Measurements from ENCODE around the gene RPLP1.
A peak's percentile ranks its signal among the peaks of the same experiment; 100 is the strongest.

The RPLP1 gene

DNA sequence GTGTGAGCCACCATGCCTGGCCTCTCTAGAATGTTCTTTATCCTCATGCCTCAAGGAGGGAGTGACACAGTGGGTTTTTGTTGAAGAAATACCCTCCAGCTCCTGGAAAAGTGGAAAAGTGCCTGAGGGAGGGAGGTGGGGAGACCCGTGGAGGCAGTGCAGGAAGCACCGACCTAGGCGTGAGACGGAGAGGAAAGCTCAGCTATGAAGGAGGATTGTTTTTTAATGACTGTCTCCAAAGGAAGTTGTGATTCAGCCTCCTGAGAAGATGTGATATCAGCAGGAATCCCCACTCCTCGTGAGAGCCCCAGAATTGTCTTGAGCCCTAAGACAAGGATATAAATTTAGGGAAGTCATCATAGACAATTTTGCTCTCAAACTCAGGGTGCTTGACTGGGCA is 21.7 kb downstream of the RPLP1 start:
- DNase-seq (ENCODE audit: low spot score): no peak
- TF ChIP-seq, protein P1, sequence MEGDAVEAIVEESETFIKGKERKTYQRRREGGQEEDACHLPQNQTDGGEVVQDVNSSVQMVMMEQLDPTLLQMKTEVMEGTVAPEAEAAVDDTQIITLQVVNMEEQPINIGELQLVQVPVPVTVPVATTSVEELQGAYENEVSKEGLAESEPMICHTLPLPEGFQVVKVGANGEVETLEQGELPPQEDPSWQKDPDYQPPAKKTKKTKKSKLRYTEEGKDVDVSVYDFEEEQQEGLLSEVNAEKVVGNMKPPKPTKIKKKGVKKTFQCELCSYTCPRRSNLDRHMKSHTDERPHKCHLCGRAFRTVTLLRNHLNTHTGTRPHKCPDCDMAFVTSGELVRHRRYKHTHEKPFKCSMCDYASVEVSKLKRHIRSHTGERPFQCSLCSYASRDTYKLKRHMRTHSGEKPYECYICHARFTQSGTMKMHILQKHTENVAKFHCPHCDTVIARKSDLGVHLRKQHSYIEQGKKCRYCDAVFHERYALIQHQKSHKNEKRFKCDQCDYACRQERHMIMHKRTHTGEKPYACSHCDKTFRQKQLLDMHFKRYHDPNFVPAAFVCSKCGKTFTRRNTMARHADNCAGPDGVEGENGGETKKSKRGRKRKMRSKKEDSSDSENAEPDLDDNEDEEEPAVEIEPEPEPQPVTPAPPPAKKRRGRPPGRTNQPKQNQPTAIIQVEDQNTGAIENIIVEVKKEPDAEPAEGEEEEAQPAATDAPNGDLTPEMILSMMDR (IDR thresholded peaks at IDR 0.05; ENCODE audit: extremely low read depth, insufficient read depth, missing control alignments): no peak
- in situ Hi-C loops (cut with MboI; ENCODE audit: low pct_unique_long_range_greater_than_20kb, low sequenced_read_pairs, unreplicated experiment): no loop called here

DNA sequence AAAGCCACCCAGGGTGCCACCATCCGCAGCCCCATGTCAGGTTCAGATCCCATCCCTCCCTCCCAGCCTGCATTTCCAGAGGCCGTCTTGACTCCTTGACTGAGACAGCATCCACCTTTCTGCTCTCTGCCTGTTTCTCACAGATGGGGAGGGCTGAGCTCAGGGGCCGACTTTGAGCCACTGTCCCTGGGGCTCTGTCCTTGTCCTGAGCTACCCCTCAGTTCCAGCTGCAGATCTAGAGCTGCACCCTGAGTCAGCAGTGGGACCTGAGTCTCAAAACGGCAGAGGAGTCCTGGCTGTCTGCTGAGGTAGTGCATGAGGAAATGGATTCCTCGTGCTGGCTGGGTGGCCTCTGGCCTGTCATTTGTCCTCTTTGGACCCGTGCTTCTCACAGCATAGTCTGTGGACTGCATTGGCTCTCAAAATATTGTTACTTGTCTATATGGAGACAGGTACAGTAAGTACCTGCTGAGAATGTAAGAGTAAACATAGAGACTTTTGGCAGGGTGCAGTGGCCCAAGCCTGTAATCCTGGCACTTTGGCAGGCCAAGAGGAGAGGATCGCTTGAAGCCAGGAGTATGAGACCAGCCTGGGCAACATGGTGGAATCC is 22.3 kb downstream of the RPLP1 start:
- in situ Hi-C loops (cut with MboI; ENCODE audit: low pct_unique_long_range_greater_than_20kb, low sequenced_read_pairs, unreplicated experiment): loop anchor here (25.0 kb wide), 1 partner anchor 1237 kb away; no protein-coding TSS in a partner anchor
- TF ChIP-seq, protein P1 (IDR thresholded peaks at IDR 0.05; ENCODE audit: extremely low read depth, insufficient read depth, missing control alignments): no peak
- DNase-seq (ENCODE audit: low spot score): no peak

DNA sequence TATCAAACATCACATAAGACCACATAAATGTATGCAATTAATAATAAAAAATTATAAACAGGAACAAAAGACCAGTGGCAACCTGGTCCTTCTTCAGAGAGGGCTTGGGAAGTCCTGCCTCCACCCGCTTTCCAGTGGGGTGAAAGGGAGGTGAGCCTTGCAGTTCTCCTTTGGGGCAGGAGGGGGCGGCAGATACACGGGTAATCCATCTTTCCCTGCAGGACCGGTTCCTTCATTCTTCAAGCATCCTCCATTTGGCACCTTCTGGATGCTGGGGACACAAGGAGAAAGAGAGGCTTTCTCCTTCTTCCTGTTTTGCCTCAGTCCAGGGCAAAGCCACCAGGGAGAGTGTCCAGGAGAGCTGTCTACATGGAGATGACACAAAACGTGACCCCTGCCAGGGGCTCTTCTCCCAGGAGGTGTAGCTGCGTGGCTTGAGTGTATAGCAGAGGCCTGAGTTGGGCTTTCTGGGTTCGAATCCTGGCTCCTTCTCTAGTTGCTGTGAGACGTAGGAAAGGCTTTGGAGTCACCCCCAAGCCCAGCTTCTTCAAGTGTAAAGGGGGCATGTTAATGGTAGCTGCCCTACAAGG is 23.2 kb downstream of the RPLP1 start:
- DNase-seq (ENCODE audit: low spot score): peak; percentile 72
- in situ Hi-C loops (cut with MboI; ENCODE audit: low pct_unique_long_range_greater_than_20kb, low sequenced_read_pairs, unreplicated experiment): loop anchor here (25.0 kb wide), 1 partner anchor 1236 kb away; no protein-coding TSS in a partner anchor
- TF ChIP-seq, protein P1 (IDR thresholded peaks at IDR 0.05; ENCODE audit: extremely low read depth, insufficient read depth, missing control alignments): peak; percentile 85

DNA sequence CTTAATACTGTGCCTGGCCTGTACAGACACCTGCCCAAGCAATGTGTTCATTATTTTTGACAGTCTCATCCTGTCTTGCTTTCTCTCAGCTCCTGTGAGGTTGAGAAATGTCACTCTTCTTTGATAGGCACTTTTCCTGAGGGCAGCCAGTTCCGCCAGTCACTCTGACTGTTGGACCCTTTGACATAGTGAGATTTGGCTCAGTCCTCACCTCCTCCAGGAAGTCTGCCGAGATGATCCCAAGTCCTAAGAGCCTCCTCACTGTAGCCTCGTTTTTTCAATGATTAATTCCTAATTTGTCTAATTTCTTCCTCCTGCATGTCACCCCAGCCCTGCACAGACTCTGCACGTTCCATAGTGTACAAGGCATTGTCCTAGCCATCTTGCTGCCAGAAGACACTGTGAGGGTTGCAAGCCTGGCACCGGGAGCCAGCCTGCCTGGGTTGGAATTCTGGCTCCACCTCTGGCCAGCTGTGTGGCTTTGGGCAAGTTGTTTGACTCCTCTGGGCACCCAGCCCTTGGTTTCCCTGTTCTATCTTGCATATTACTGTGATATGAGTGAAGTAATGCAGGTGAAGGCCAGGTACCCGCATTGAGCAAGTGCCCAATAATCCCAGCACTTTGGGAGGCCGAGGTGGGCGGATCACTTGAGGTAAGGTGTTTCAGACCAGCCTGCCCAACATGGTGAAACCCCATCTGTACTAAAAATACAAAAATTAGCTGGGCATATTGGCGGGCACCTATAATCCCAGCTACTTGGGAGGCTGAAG is 24.3 kb downstream of the RPLP1 start:
- in situ Hi-C loops (cut with MboI; ENCODE audit: low pct_unique_long_range_greater_than_20kb, low sequenced_read_pairs, unreplicated experiment): loop anchor here (25.0 kb wide), 1 partner anchor 1235 kb away; no protein-coding TSS in a partner anchor
- no peak for DNase-seq (ENCODE audit: low spot score)
- TF ChIP-seq, protein P1 (IDR thresholded peaks at IDR 0.05; ENCODE audit: extremely low read depth, insufficient read depth, missing control alignments): no peak

DNA sequence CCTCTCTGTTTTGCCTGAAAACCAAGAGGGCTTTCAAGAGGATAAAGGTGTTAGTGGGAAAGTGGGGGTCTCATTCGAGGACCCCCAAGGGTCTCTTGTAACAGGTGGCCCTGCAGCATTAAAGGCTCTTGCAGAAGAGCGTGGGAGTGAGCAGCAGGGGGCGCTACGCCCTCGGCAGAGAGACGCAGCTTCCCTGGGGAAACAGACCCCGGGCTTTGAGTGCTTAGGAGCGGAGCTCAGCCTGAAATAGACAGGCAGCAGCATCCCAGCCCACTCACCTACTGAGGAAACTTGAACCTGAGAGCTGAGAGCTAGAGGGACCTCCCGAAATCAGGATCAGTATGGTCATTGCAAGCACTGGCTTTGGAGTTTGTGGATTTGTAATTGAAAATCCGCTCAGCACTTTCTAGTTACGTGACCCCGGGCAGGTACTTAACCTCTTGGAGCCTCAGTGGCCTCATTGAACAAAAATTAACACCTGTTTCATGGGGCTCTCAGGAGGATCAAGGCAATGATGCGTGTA is 25.7 kb downstream of the RPLP1 start:
- peak; percentile 59 for DNase-seq (ENCODE audit: low spot score)
- TF ChIP-seq, protein P1 (IDR thresholded peaks at IDR 0.05; ENCODE audit: extremely low read depth, insufficient read depth, missing control alignments): peak; percentile 92
- in situ Hi-C loops (cut with MboI; ENCODE audit: low pct_unique_long_range_greater_than_20kb, low sequenced_read_pairs, unreplicated experiment): loop anchor here (25.0 kb wide), 1 partner anchor 1234 kb away; no protein-coding TSS in a partner anchor

DNA sequence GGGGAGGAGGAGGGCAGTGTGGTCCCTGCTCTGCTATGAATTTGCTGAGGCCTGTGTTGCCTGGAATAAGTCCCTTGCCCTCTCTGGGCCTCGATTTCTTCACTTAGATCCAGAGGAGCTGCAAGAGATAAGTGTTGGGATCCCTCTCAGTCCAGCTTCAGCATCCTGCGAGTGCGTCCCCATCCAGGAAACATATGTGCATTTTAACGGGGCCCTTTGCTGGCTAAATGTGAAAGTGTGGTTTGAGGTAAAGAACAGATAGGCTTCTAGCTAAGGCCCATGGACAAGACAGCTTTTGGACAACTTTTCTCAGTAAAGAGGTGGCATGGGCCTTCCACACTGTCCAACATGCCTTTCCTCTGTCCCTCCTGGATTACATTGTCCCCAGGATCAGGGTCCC is 26.5 kb downstream of the RPLP1 start:
- TF ChIP-seq, protein P1 (IDR thresholded peaks at IDR 0.05; ENCODE audit: extremely low read depth, insufficient read depth, missing control alignments): no peak
- no peak for DNase-seq (ENCODE audit: low spot score)
- in situ Hi-C loops (cut with MboI; ENCODE audit: low pct_unique_long_range_greater_than_20kb, low sequenced_read_pairs, unreplicated experiment): loop anchor here (25.0 kb wide), 1 partner anchor 1233 kb away; no protein-coding TSS in a partner anchor
